Choroid plexus epithelial cell (primary cell): Measurements from ENCODE around the gene CACNA2D3.

Source experiments
- DNase-seq: peaks from one replicate; pipeline ENCODE4 v3.0.0-alpha.2; 2010; ENCODE audit warnings: low read depth
- H3K4me3 ChIP-seq: 2 replicates; pipeline ENCODE4 v1.5.1; 2011; ENCODE audit warnings: low read depth, mild to moderate bottlenecking, control low read depth, low read length, moderate library complexity
- TF ChIP-seq, protein P1 (sequence below): conservative IDR thresholded peaks from 2 replicates; pipeline ENCODE4 v1.5.1; 2011; ENCODE audit warnings: low read depth, mild to moderate bottlenecking, control low read depth, inconsistent platforms, low read length, moderate library complexity

Gene CACNA2D3

DNA sequence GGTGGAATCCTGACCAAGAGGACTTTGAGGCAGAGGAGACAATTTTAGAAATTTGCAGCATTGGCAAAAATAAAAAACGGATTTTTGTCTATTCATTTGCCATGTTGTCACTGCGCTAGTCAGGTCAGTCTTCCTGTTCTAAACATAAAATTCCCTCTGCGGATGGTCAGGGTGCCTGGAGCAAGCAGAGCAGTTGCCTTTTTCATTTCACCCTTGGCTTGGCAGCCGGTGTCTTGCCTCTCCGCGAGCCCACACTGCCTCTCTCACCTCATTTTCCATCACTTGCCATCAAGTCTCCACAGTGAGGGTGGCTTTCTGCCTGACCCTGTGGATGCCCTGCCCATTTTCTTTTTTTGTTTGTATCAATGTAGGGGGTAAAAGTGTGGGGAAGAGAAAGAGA is 409.4 kb downstream of the CACNA2D3 start:
- DNase-seq, result no peak
- TF ChIP-seq, protein P1, sequence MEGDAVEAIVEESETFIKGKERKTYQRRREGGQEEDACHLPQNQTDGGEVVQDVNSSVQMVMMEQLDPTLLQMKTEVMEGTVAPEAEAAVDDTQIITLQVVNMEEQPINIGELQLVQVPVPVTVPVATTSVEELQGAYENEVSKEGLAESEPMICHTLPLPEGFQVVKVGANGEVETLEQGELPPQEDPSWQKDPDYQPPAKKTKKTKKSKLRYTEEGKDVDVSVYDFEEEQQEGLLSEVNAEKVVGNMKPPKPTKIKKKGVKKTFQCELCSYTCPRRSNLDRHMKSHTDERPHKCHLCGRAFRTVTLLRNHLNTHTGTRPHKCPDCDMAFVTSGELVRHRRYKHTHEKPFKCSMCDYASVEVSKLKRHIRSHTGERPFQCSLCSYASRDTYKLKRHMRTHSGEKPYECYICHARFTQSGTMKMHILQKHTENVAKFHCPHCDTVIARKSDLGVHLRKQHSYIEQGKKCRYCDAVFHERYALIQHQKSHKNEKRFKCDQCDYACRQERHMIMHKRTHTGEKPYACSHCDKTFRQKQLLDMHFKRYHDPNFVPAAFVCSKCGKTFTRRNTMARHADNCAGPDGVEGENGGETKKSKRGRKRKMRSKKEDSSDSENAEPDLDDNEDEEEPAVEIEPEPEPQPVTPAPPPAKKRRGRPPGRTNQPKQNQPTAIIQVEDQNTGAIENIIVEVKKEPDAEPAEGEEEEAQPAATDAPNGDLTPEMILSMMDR, result no peak
- H3K4me3 ChIP-seq, result no peak overlapping the region

DNA sequence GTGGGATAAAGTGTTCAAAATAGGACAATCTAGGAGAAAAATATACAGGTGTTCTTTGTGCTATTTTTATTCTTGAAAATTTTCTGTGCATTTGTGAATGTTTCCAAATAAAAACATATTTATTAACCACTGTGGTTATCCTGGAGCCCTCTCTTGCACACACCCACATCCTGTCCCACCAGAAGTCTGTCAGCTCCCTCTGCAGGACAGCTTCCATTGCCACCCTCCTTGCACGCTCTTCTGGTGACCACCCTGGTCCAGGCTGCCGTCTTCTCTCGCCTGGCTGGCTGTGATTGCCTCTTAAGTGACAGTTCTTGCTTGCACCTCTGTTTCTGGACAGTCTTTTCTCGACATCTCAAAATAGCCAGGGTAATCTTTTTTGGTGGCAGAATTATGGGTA is 411.5 kb downstream of the CACNA2D3 start:
- TF ChIP-seq, protein P1, result no peak
- no peak for DNase-seq
- H3K4me3 ChIP-seq, result no peak overlapping the region

DNA sequence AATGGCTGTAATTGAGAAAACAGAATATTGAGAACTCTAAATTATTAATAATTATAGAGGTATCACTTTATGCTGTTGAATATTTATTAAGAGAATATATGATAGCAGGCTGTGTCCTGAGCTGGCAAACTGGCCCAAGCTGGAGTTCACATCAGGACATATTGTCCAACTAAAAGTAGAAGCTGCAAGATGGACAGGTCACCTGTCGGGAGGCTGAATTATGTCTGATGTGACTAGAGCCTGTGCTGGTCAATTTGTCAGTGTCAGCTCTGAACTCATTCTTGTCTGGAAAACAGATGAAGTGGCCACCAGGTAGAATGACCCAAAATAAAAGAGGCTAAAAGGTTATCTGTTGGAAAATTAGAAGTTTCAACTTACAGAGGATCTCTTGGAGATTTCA is 413.3 kb downstream of the CACNA2D3 start:
- TF ChIP-seq, protein P1, result no peak

DNA sequence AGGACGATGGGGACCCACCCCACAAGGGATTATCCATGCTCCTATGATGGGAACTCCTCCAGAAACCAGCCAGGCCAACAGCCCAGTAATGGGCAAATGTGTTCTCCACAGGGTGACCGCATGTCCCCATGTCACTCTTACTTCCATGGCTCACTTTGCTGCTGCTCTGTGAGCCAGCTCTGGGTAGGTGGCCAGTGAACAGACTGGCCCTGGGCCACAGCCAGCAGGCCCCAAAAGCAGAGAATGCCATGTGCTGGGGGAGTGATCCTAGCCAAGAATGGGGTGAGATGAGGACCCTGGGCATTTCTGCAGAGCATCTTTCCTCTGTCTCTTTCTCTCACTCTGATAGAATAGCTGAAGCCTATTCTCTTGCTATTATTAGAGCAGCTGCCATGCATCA is 414.1 kb downstream of the CACNA2D3 start:
- DNase-seq, result no peak
- TF ChIP-seq, protein P1, result no peak
- no peak overlapping the region for H3K4me3 ChIP-seq

More for the DNA sequence above, 413.3 kb downstream of the CACNA2D3 start:
- no peak overlapping the region for H3K4me3 ChIP-seq
- no peak for DNase-seq

DNA sequence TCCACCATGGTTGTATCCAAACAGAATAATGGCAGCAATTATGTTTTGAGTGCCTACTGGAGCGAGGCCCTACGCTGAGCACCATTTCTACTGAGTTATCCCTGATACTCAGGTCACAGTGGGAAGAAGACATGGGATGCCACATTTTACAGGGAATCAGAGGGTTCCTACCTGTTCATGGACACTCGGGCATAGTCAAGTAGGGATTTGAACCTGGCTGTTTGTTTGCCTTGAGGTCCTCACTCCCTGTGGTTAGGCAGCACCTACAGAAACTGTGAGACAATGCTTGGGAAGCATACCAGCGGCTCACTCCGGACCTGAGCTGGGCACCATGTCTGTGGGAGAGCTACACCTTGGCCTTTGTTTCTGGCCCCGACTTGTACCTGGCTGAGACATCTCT is 415.2 kb downstream of the CACNA2D3 start:
- TF ChIP-seq, protein P1, result no peak
- DNase-seq, result no peak
- H3K4me3 ChIP-seq, result no peak overlapping the region

DNA sequence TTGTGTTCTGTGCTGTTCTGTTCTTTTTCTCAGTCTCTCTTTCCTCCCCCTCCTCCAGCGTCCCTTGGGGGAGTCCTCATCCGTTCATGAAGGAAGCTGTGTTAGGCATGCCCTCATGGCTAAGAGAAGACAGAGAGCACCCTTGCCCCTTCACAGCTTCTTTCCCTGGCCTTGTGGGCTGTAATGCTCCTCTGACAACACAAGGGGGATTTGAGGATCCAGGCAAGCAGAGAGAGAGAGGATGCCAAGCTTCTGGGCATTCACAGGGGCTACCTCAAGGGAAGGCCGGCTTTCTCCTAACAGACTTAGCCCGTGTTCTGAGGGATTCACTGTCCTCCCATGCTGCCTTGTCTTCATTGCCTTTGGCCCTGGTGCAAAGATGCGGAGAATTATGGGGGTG is 416.0 kb downstream of the CACNA2D3 start:
- DNase-seq, result no peak
- TF ChIP-seq, protein P1, result no peak
- H3K4me3 ChIP-seq, result no peak overlapping the region

DNA sequence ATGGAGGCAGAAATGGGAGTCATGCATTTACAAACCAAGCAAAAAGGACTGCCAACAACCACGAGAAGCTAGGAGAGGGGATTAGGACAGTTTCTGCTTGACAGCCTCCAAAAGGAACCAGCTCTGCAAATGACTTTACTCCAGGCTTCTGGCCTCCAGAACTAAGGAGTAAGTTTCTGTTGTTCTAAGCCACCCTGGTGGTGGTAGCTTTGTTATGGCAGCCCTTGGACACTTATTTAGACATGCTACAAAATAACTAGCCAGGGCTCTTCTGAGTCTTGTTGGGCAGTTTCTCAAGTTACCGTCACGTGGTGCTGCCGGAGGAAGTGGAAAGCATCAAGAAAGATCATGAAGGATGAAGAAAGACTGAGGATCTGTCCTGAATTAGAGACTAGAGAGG is 419.0 kb downstream of the CACNA2D3 start:
- H3K4me3 ChIP-seq, result no peak overlapping the region
- no peak for DNase-seq
- TF ChIP-seq, protein P1, result no peak
